ENCODE measurements around the gene MLC1.

MLC1 gene

DNA sequence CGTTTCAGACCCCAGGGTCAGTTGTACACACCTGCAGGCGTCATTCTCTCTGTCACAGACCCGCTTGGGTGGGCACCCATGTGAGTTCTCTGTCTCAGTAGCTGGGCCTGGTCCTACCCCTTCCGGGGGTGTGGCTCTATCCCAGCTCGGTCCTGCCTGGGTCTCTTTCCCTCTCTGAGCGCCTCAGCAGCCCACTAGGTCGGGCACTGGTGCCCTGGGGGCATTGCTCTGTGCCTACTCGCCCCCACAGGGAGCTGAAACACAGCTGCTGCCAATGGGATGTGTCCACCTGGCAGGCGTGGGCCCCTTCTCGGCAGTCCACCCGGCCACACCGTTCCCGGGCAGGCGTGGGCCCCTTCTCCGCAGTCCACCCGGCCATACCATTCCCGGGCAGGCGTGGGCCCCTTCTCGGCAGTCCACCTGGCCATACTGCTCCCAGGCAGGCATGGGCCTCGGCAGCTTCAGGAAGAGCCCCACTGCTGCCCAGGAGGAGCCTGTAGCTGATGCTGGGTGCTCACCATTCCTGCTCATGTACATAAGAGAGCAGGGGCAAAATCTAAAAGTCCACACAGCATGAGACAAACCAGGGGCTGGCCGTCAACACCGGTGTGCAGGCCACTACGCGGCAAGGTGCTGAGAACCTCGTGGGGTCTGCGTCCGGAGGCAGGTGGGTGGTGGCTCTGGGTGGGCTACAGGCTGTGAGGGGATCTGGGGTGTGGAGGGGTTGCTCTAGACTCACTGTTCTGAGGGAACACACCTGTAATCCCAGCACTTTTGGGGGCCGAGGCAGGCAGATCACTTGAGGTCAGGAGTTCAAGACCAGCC is 12.3 kb downstream of the MLC1 start:
- no peak for DNase-seq (ENCODE audit: low read depth, low spot score)

GRCh38 chr22:50072167-50072555 is 13.1 kb downstream of the MLC1 start:
- H3K4me3 ChIP-seq (ENCODE audit: low read depth, low read length): no peak overlapping the region
- no peak for DNase-seq (ENCODE audit: low read depth, low spot score)
- TF ChIP-seq CTCF (IDR thresholded peaks at IDR 0.05; ENCODE audit: low read depth, low read length): no peak
- in situ Hi-C loops (cut with HindIII; ENCODE audit: low sequenced_read_pairs): no loop called here

More for the DNA sequence above, 12.3 kb downstream of the MLC1 start:
- in situ Hi-C loops (cut with HindIII; ENCODE audit: low sequenced_read_pairs): no loop called here
- no peak for TF ChIP-seq CTCF (IDR thresholded peaks at IDR 0.05; ENCODE audit: low read depth, low read length)
- no peak overlapping the region for H3K4me3 ChIP-seq (ENCODE audit: low read depth, low read length)

- in situ Hi-C loops (cut with HindIII; ENCODE audit: low sequenced_read_pairs): no loop called here
- H3K4me3 ChIP-seq (ENCODE audit: low read depth, low read length): no peak overlapping the region
- TF ChIP-seq CTCF (IDR thresholded peaks at IDR 0.05; ENCODE audit: low read depth, low read length): no peak
- no peak for DNase-seq (ENCODE audit: low read depth, low spot score)
Measured at GRCh38 chr22:50071432-50072166, 13.6 kb downstream of the MLC1 start.

GRCh38 chr22:50070366-50070765 is 14.9 kb downstream of the MLC1 start:
- no peak overlapping the region for H3K4me3 ChIP-seq (ENCODE audit: low read depth, low read length)
- no peak for TF ChIP-seq CTCF (IDR thresholded peaks at IDR 0.05; ENCODE audit: low read depth, low read length)
- in situ Hi-C loops (cut with HindIII; ENCODE audit: low sequenced_read_pairs): no loop called here
- DNase-seq (ENCODE audit: low read depth, low spot score): no peak

- in situ Hi-C loops (cut with HindIII; ENCODE audit: low sequenced_read_pairs): no loop called here
- no peak for TF ChIP-seq CTCF (IDR thresholded peaks at IDR 0.05; ENCODE audit: low read depth, low read length)
- DNase-seq (ENCODE audit: low read depth, low spot score): no peak
- no peak overlapping the region for H3K4me3 ChIP-seq (ENCODE audit: low read depth, low read length)
Measured at GRCh38 chr22:50068096-50068495, 17.1 kb downstream of the MLC1 start.

- DNase-seq (ENCODE audit: low read depth, low spot score): no peak
- in situ Hi-C loops (cut with HindIII; ENCODE audit: low sequenced_read_pairs): no loop called here
- no peak overlapping the region for H3K4me3 ChIP-seq (ENCODE audit: low read depth, low read length)
- TF ChIP-seq CTCF (IDR thresholded peaks at IDR 0.05; ENCODE audit: low read depth, low read length): no peak
Measured at GRCh38 chr22:50067244-50067643, 18.0 kb downstream of the MLC1 start.
